GM21447 (cell line): ENCODE measurements around the gene PNPLA6.

Experiments
- ATAC-seq: cut with Tn5 transposase; IDR thresholded peaks from one replicate; pipeline ENCODE4 v1.9.1; 2021; ENCODE audit not compliant: unreplicated experiment

Gene PNPLA6

GRCh38 chr19:7596211-7596937, 60.9 kb downstream of the PNPLA6 start:
- ATAC-seq: no peak

GRCh38 chr19:7597689-7598088, 62.2 kb downstream of the PNPLA6 start:
- ATAC-seq: no peak

GRCh38 chr19:7598180-7598579, 62.7 kb downstream of the PNPLA6 start:
- no peak for ATAC-seq

GRCh38 chr19:7600721-7601120, 65.2 kb downstream of the PNPLA6 start:
- ATAC-seq: no peak

- ATAC-seq: no peak
These were observed 66.9 kb downstream of the PNPLA6 start for GRCh38 chr19:7602240-7602934.

- no peak for ATAC-seq
These were observed 67.5 kb downstream of the PNPLA6 start for GRCh38 chr19:7602935-7603497.

GRCh38 chr19:7603919-7604318, 68.4 kb downstream of the PNPLA6 start:
- ATAC-seq: no peak

GRCh38 chr19:7605490-7606222, 70.1 kb downstream of the PNPLA6 start:
- ATAC-seq: no peak

GRCh38 chr19:7606289-7606688, 70.8 kb downstream of the PNPLA6 start:
- no peak for ATAC-seq

GRCh38 chr19:7607212-7607873, 71.8 kb downstream of the PNPLA6 start:
- no peak for ATAC-seq

GRCh38 chr19:7607874-7608560, 72.5 kb downstream of the PNPLA6 start:
- no peak for ATAC-seq

- no peak for ATAC-seq
These were observed 75.1 kb downstream of the PNPLA6 start for GRCh38 chr19:7610491-7611240.
